MM.1S (cell line): Measurements from ENCODE around the gene CA10.

Experiments
- DNase-seq: peaks from one replicate; pipeline ENCODE4 v3.0.0-alpha.2; 2015
- H2AFZ ChIP-seq: fragments of 300-600 bp; sonication (generic); 2 replicates; pipeline ENCODE4 v1.6.0; 2016; ENCODE audit warnings: antibody characterized with exemption, low read length
- H3F3A ChIP-seq: fragments of 300-600 bp; sonication (generic); 2 replicates; pipeline ENCODE4 v1.6.1; 2016; ENCODE audit warnings: mild to moderate bottlenecking, antibody characterized with exemption, low read length, moderate library complexity, mixed read lengths; ENCODE audit not compliant: insufficient read depth
- H3K27ac ChIP-seq: fragments of 300-600 bp; sonication (generic); 2 replicates; pipeline ENCODE4 v1.5.1; 2016; ENCODE audit warnings: mild to moderate bottlenecking, low read length
- H3K27me3 ChIP-seq: fragments of 300-600 bp; sonication (generic); replicated peaks from 2 replicates; pipeline ENCODE4 v1.6.0; 2016; ENCODE audit warnings: low read length; ENCODE audit not compliant: insufficient read depth
- H3K36me3 ChIP-seq: fragments of 300-600 bp; sonication (generic); replicated peaks from 2 replicates; pipeline ENCODE4 v1.6.1; 2016; ENCODE audit warnings: mild to moderate bottlenecking, low read length, mixed read lengths; ENCODE audit not compliant: insufficient read depth
- H3K4me1 ChIP-seq: fragments of 300-600 bp; sonication (generic); 2 replicates; pipeline ENCODE4 v1.6.1; 2016; ENCODE audit warnings: low read length, mixed read lengths
- H3K4me2 ChIP-seq: fragments of 300-600 bp; sonication (generic); 2 replicates; pipeline ENCODE4 v1.6.0; 2016; ENCODE audit warnings: low read depth, low read length
- H3K4me3 ChIP-seq: fragments of 300-600 bp; sonication (generic); 2 replicates; pipeline ENCODE4 v1.5.1; 2016; ENCODE audit warnings: low read length, mixed read lengths
- H3K79me2 ChIP-seq: fragments of 300-600 bp; sonication (generic); 2 replicates; pipeline ENCODE4 v1.6.1; 2016; ENCODE audit warnings: mixed run types, low read length, mixed read lengths
- H3K9ac ChIP-seq: fragments of 300-600 bp; sonication (generic); 2 replicates; pipeline ENCODE4 v1.6.1; 2016; ENCODE audit warnings: low read length, mixed read lengths
- H3K9me2 ChIP-seq: fragments of 300-600 bp; sonication (generic); replicated peaks from 2 replicates; pipeline ENCODE4 v1.6.1; 2016; ENCODE audit warnings: mild to moderate bottlenecking, low read length, mixed read lengths; ENCODE audit not compliant: insufficient read depth
- H3K9me3 ChIP-seq: fragments of 300-600 bp; sonication (generic); replicated peaks from 2 replicates; pipeline ENCODE4 v1.6.1; 2016; ENCODE audit warnings: mild to moderate bottlenecking, low read length, mixed read lengths; ENCODE audit not compliant: insufficient read depth
- H4K20me1 ChIP-seq: fragments of 300-600 bp; sonication (generic); 2 replicates; pipeline ENCODE4 v1.6.1; 2016; ENCODE audit warnings: mild to moderate bottlenecking, low read length, moderate library complexity, mixed read lengths; ENCODE audit not compliant: insufficient read depth
- CTCF ChIP-seq: fragments of 300-600 bp; sonication (generic); IDR thresholded peaks from 2 replicates; pipeline ENCODE4 v1.5.1; 2016; ENCODE audit warnings: antibody characterized with exemption, low read length, mixed read lengths
- EZH2 ChIP-seq: fragments of 300-600 bp; sonication (generic); optimal IDR thresholded peaks from 2 replicates; pipeline ENCODE3; 2017; ENCODE audit warnings: low read depth, mild to moderate bottlenecking, antibody characterized with exemption, low read length, mixed read lengths
- EZH2phosphoT487 ChIP-seq: fragments of 300-600 bp; sonication (generic); IDR thresholded peaks from 2 replicates; pipeline ENCODE4 v1.6.1; 2018; ENCODE audit warnings: antibody characterized with exemption, low read length

CA10 gene

GRCh38 chr17:51646539-51646938, 512.0 kb downstream of the CA10 start:
- no peak for TF ChIP-seq EZH2
- no peak for TF ChIP-seq CTCF
- no peak for TF ChIP-seq EZH2phosphoT487
- no peak for DNase-seq
- no peaks in the 10 kb centered on the region for H3K4me1 ChIP-seq
- no peak overlapping the region for H3K27ac ChIP-seq
- no peak overlapping the region for H3K4me2 ChIP-seq
- no peaks in the 10 kb centered on the region for H3K9me2 ChIP-seq
- H3K27me3 ChIP-seq, result no peaks in the 10 kb centered on the region
- no peaks in the 10 kb centered on the region for H4K20me1 ChIP-seq
- H3K9ac ChIP-seq, result no peak overlapping the region
- H3F3A ChIP-seq, result no peaks in the 10 kb centered on the region
- H2AFZ ChIP-seq, result no peak overlapping the region
- no peaks in the 10 kb centered on the region for H3K79me2 ChIP-seq
- no peaks in the 10 kb centered on the region for H3K36me3 ChIP-seq
- H3K9me3 ChIP-seq, result no peaks in the 10 kb centered on the region
- H3K4me3 ChIP-seq, result no peak overlapping the region

- Histone ChIP-seq H3K4me2 (no peak overlapping the region), H3K27me3 (no peaks in the 10 kb centered on the region), H3K27ac (no peak overlapping the region), H3K4me1 (no peaks in the 10 kb centered on the region), H3K9ac (no peak overlapping the region), H3K36me3 (no peaks in the 10 kb centered on the region), H3F3A (no peaks in the 10 kb centered on the region), H3K79me2 (no peaks in the 10 kb centered on the region), H2AFZ (no peak overlapping the region), H3K9me3 (no peaks in the 10 kb centered on the region), H4K20me1 (no peaks in the 10 kb centered on the region), H3K9me2 (no peaks in the 10 kb centered on the region), H3K4me3 (no peak overlapping the region)
- DNase-seq, result no peak
- TF ChIP-seq CTCF, result no peak
- TF ChIP-seq EZH2phosphoT487, result no peak
- TF ChIP-seq EZH2, result no peak
Measured at GRCh38 chr17:51645056-51645455, 513.5 kb downstream of the CA10 start.

- no peak overlapping the region for H2AFZ ChIP-seq
- H3F3A ChIP-seq, result no peaks in the 10 kb centered on the region
- H3K9me2 ChIP-seq, result no peaks in the 10 kb centered on the region
- no peak overlapping the region for H3K4me2 ChIP-seq
- H3K4me3 ChIP-seq, result no peak overlapping the region
- H3K79me2 ChIP-seq, result no peaks in the 10 kb centered on the region
- no peak for TF ChIP-seq CTCF
- no peak for TF ChIP-seq EZH2
- no peak for TF ChIP-seq EZH2phosphoT487
- no peaks in the 10 kb centered on the region for H4K20me1 ChIP-seq
- no peaks in the 10 kb centered on the region for H3K9me3 ChIP-seq
- H3K36me3 ChIP-seq, result no peaks in the 10 kb centered on the region
- H3K4me1 ChIP-seq, result no peaks in the 10 kb centered on the region
- H3K27ac ChIP-seq, result no peak overlapping the region
- no peaks in the 10 kb centered on the region for H3K27me3 ChIP-seq
- no peak overlapping the region for H3K9ac ChIP-seq
- DNase-seq, result no peak
Measured at GRCh38 chr17:51643702-51644490, 514.6 kb downstream of the CA10 start.
